H9 (cell line): ENCODE data around the gene KRT8. TPM values are rescaled to one million over a fixed set of nuclear protein-coding genes. Genes with fewer than 3 reads are reported as not detected.

Source experiments
- DNase-seq: peaks from one replicate; pipeline ENCODE4 v3.0.0-alpha.2; 2017
- H2AFZ ChIP-seq: one replicate; pipeline ENCODE4 v1.6.1; 2013; ENCODE audit warnings: mild to moderate bottlenecking, low read length, control low read depth, moderate library complexity
- H2AK5ac ChIP-seq: 2 replicates; pipeline ENCODE4 v1.6.1; 2013; ENCODE audit warnings: low read length, control low read depth, mixed read lengths; ENCODE audit not compliant: insufficient read length
- H2BK120ac ChIP-seq: one replicate; pipeline ENCODE4 v1.6.1; 2013; ENCODE audit warnings: low read depth, mild to moderate bottlenecking, low read length, control low read depth, inconsistent platforms; ENCODE audit not compliant: poor library complexity, severe bottlenecking
- H2BK12ac ChIP-seq: 2 replicates; pipeline ENCODE4 v1.6.1; 2013; ENCODE audit warnings: low read length, control low read depth, mixed read lengths, low read depth; ENCODE audit not compliant: insufficient read length
- H2BK15ac ChIP-seq: 2 replicates; pipeline ENCODE4 v1.6.1; 2013; ENCODE audit warnings: low read depth, low read length, control low read depth
- H2BK20ac ChIP-seq: one replicate; pipeline ENCODE4 v1.6.1; 2013; ENCODE audit warnings: low read depth, mild to moderate bottlenecking, low read length, control low read depth, inconsistent platforms; ENCODE audit not compliant: poor library complexity, severe bottlenecking
- H2BK5ac ChIP-seq: 2 replicates; pipeline ENCODE4 v1.6.1; 2013; ENCODE audit warnings: low read length, control low read depth, mixed read lengths; ENCODE audit not compliant: insufficient read length
- H3K14ac ChIP-seq: 2 replicates; pipeline ENCODE4 v1.6.1; 2013; ENCODE audit warnings: low read length, control low read depth; ENCODE audit not compliant: insufficient read depth
- H3K18ac ChIP-seq: 2 replicates; pipeline ENCODE4 v1.6.1; 2013; ENCODE audit warnings: low read depth, mild to moderate bottlenecking, mixed read lengths, low read length, control low read depth; ENCODE audit not compliant: insufficient read length
- H3K23ac ChIP-seq: 2 replicates; pipeline ENCODE4 v1.6.1; 2013; ENCODE audit warnings: low read length, control low read depth, mixed read lengths, low read depth; ENCODE audit not compliant: insufficient read length
- H3K23me2 ChIP-seq: 2 replicates; pipeline ENCODE4 v1.6.1; 2013; ENCODE audit warnings: low read depth, mild to moderate bottlenecking, mixed read lengths, low read length, control low read depth; ENCODE audit not compliant: insufficient read length, poor library complexity, severe bottlenecking
- H3K27ac ChIP-seq: 2 replicates; pipeline ENCODE4 v1.5.1; 2013; ENCODE audit warnings: low read length, control low read depth, mixed read lengths, low read depth; ENCODE audit not compliant: insufficient read length
- H3K27me3 ChIP-seq: 2 replicates; pipeline ENCODE4 v1.6.1; 2013; ENCODE audit warnings: low read length, control low read depth, inconsistent platforms; ENCODE audit not compliant: insufficient read depth
- H3K4ac ChIP-seq: 2 replicates; pipeline ENCODE4 v1.6.1; 2013; ENCODE audit warnings: low read depth, mild to moderate bottlenecking, control low read depth, inconsistent platforms, low read length, moderate library complexity
- H3K4me1 ChIP-seq: 2 replicates; pipeline ENCODE4 v1.6.1; 2013; ENCODE audit warnings: low read length, control low read depth, inconsistent platforms; ENCODE audit not compliant: insufficient read depth
- H3K4me2 ChIP-seq: 2 replicates; pipeline ENCODE4 v1.6.1; 2013; ENCODE audit warnings: low read length, control low read depth, mixed read lengths; ENCODE audit not compliant: insufficient read length, insufficient read depth
- H3K56ac ChIP-seq: 2 replicates; pipeline ENCODE4 v1.6.1; 2013; ENCODE audit warnings: low read depth, mild to moderate bottlenecking, mixed read lengths, low read length, control low read depth; ENCODE audit not compliant: insufficient read length
- H3K79me1 ChIP-seq: 2 replicates; pipeline ENCODE4 v1.6.1; 2013; ENCODE audit warnings: low read depth, mild to moderate bottlenecking, moderate library complexity, low read length, control low read depth, inconsistent platforms; ENCODE audit not compliant: insufficient read depth, poor library complexity, severe bottlenecking
- H3K79me2 ChIP-seq: 2 replicates; pipeline ENCODE4 v1.6.1; 2013; ENCODE audit warnings: low read length, control low read depth, inconsistent platforms; ENCODE audit not compliant: insufficient read depth
- H3K9ac ChIP-seq: 2 replicates; pipeline ENCODE4 v1.6.1; 2013; ENCODE audit warnings: low read length, control low read depth, mixed read lengths; ENCODE audit not compliant: insufficient read length; ENCODE audit errors: extremely low read depth
- H3K9me3 ChIP-seq: one replicate; pipeline ENCODE4 v1.6.1; 2013; ENCODE audit warnings: low read depth, low read length, inconsistent platforms; ENCODE audit not compliant: control insufficient read depth
- H3T11ph ChIP-seq: one replicate; pipeline ENCODE4 v1.6.1; 2013; ENCODE audit warnings: mild to moderate bottlenecking, low read length, control low read depth, inconsistent platforms
- H4K20me1 ChIP-seq: one replicate; pipeline ENCODE4 v1.6.1; 2013; ENCODE audit not compliant: control insufficient read depth, insufficient read length, insufficient read depth
- H4K5ac ChIP-seq: 2 replicates; pipeline ENCODE4 v1.6.1; 2013; ENCODE audit warnings: low read depth, mild to moderate bottlenecking, mixed read lengths, low read length, control low read depth; ENCODE audit not compliant: insufficient read length
- H4K8ac ChIP-seq: replicated peaks from 2 replicates; pipeline ENCODE4 v1.6.1; 2013; ENCODE audit warnings: low read length, control low read depth, mixed read lengths, low read depth; ENCODE audit not compliant: insufficient read length
- H4K91ac ChIP-seq: 2 replicates; pipeline ENCODE4 v1.6.1; 2013; ENCODE audit warnings: low read depth, mild to moderate bottlenecking, moderate library complexity, mixed read lengths, low read length, control low read depth; ENCODE audit not compliant: insufficient read length
- H3K27ac Mint-ChIP-seq, 3 experiments: 2 replicates in 2 of 3; 3 replicates in 1 of 3; pipeline ENCODE4 v1.8.0; 2020 to 2021; ENCODE audit warnings: mixed read lengths in 3 of 3, mild to moderate bottlenecking in 1 of 3, moderate library complexity in 1 of 3
- H3K27me3 Mint-ChIP-seq: 2 replicates; pipeline ENCODE4 v1.8.0; 2021; ENCODE audit warnings: low read depth, mild to moderate bottlenecking, moderate library complexity, mixed read lengths
- H3K36me3 Mint-ChIP-seq, 3 experiments: 2 replicates in 2 of 3; 3 replicates in 1 of 3; pipeline ENCODE4 v1.8.0; 2020 to 2021; ENCODE audit warnings: low read depth in 3 of 3, mixed read lengths in 3 of 3; ENCODE audit not compliant: insufficient read depth in 1 of 3
- H3K4me1 Mint-ChIP-seq, 2 experiments: 2 replicates each; pipeline ENCODE4 v1.8.0; 2020; ENCODE audit warnings: mixed read lengths in 2 of 2
- H3K4me3 Mint-ChIP-seq, 2 experiments: 2 replicates in 1 of 2; 3 replicates in 1 of 2; pipeline ENCODE4 v1.8.0; 2020 to 2021; ENCODE audit warnings: mild to moderate bottlenecking in 2 of 2, mixed read lengths in 2 of 2, moderate library complexity in 1 of 2
- H3K9me3 Mint-ChIP-seq, 2 experiments: 2 replicates in 1 of 2; 3 replicates in 1 of 2; pipeline ENCODE4 v1.8.0; 2020; ENCODE audit warnings: mild to moderate bottlenecking in 2 of 2, mixed read lengths in 2 of 2, moderate library complexity in 1 of 2
- WGBS: extraction: QIAGEN DNeasy Blood & Tissue Kit; methylation state at CpG from one replicate; pipeline ENCODE4 v1.1.7; 2013; ENCODE audit warnings: missing lambda C conversion rate, low lambda C conversion rate, mixed read lengths; ENCODE audit not compliant: insufficient read length; ENCODE audit errors: extremely low coverage; 5-methylcytosine and 5-hydroxymethylcytosine counted together
- total RNA-seq: library from RNA; stranded (reverse); gene quantifications from 2 replicates; pipeline ENCODE4 v1.2.1, GENCODE V29; 2021
- TF ChIP-seq, protein P1 (sequence below): fragments of 200-600 bp; sonication (generic); conservative IDR thresholded peaks from 3 replicates; pipeline ENCODE4 v1.8.0; 2021; ENCODE audit warnings: antibody characterized with exemption, mild to moderate bottlenecking

Gene KRT8
- total RNA-seq, 1 experiment from 2014 or later, result 244 TPM

DNA sequence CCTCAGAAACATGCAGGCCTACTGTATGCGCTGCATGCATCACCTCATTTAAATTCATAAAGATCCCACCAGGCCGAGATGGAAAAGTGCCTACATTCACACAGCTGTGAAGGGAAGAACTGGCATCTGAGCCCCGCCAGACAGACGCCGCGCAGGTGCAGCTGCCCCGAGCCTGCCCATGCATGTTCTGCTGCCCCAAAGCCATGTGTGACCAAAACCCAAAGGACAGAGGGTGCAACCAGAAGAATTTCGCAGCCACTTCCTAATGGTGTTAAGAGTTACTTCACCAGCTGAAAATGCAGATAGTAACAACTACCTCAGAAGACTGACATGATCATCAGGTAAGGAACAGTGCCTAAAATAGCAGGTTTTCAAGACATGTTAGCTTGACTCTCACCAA lies 13.5 kb upstream of the KRT8 start:
- Histone ChIP-seq H3K79me2 (no peaks in the 10 kb centered on the region), H3K4me1 (no peaks in the 10 kb centered on the region), H3K79me1 (no peaks in the 10 kb centered on the region), H2BK120ac (no peak overlapping the region), H2BK20ac (no peak overlapping the region), H3K14ac (no peak overlapping the region), H4K91ac (no peak overlapping the region), H3K27me3 (no peaks in the 10 kb centered on the region), H2BK5ac (no peak overlapping the region), H3K27ac (no peak overlapping the region), H3K9me3 (no peaks in the 10 kb centered on the region), H3K18ac (no peak overlapping the region), H2BK15ac (no peak overlapping the region), H3K9ac (no peak overlapping the region), H4K8ac (no peak overlapping the region), H2AK5ac (no peak overlapping the region), H3K4me2 (no peak overlapping the region), H3K56ac (no peak overlapping the region), H2BK12ac (no peak overlapping the region), H3K4ac (no peak overlapping the region), H4K20me1 (peaks cover 2% of the 10 kb centered on the region), H3K23ac (no peak overlapping the region), H3T11ph (no peak overlapping the region), H4K5ac (no peak overlapping the region), H3K23me2 (no peaks in the 10 kb centered on the region), H2AFZ (no peak overlapping the region)
- no CpG with 5 or more reads among the region's 8 CpGs for WGBS
- no peak for DNase-seq
- H3K9me3 Mint-ChIP-seq, result no peaks in the 10 kb centered on the region
- H3K4me1 Mint-ChIP-seq, result peaks cover 8 to 17% of the 10 kb centered on the region in 2 experiments
- H3K36me3 Mint-ChIP-seq, result no peaks in the 10 kb centered on the region
- no peak overlapping the region for H3K27ac Mint-ChIP-seq
- H3K27me3 Mint-ChIP-seq, result peaks cover 9% of the 10 kb centered on the region
- TF ChIP-seq, protein P1, sequence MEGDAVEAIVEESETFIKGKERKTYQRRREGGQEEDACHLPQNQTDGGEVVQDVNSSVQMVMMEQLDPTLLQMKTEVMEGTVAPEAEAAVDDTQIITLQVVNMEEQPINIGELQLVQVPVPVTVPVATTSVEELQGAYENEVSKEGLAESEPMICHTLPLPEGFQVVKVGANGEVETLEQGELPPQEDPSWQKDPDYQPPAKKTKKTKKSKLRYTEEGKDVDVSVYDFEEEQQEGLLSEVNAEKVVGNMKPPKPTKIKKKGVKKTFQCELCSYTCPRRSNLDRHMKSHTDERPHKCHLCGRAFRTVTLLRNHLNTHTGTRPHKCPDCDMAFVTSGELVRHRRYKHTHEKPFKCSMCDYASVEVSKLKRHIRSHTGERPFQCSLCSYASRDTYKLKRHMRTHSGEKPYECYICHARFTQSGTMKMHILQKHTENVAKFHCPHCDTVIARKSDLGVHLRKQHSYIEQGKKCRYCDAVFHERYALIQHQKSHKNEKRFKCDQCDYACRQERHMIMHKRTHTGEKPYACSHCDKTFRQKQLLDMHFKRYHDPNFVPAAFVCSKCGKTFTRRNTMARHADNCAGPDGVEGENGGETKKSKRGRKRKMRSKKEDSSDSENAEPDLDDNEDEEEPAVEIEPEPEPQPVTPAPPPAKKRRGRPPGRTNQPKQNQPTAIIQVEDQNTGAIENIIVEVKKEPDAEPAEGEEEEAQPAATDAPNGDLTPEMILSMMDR, result no peak
- no peak overlapping the region; a peak in 1 of 5 replicates for H3K4me3 Mint-ChIP-seq
